Mucosa of stomach (tissue), 1 donor: ENCODE measurements around the gene ASB13.
A peak's percentile ranks its signal among the peaks of the same experiment; 100 is the strongest.

Experiments used
- H3K27me3 ChIP-seq: one replicate; pipeline ENCODE4 v1.7.0; 2013; ENCODE audit warnings: mild to moderate bottlenecking, low read length; ENCODE audit not compliant: control insufficient read depth, insufficient read depth
- H3K36me3 ChIP-seq: one replicate; pipeline ENCODE4 v1.7.0; 2013; ENCODE audit warnings: low read length; ENCODE audit not compliant: control insufficient read depth, insufficient read depth
- H3K4me1 ChIP-seq: one replicate; pipeline ENCODE4 v1.7.0; 2013; ENCODE audit warnings: mild to moderate bottlenecking, low read length; ENCODE audit not compliant: control insufficient read depth, insufficient read depth
- H3K4me3 ChIP-seq: one replicate; pipeline ENCODE4 v1.7.0; 2013; ENCODE audit warnings: low read length
- H3K9ac ChIP-seq: one replicate; pipeline ENCODE4 v1.7.0; 2013; ENCODE audit warnings: mild to moderate bottlenecking, low read length, moderate library complexity
- H3K9me3 ChIP-seq: one replicate; pipeline ENCODE4 v1.7.0; 2013; ENCODE audit warnings: mild to moderate bottlenecking, low read length, moderate library complexity; ENCODE audit not compliant: control insufficient read depth
- donor health status: Pancreatic carcinoma.

Gene ASB13

DNA sequence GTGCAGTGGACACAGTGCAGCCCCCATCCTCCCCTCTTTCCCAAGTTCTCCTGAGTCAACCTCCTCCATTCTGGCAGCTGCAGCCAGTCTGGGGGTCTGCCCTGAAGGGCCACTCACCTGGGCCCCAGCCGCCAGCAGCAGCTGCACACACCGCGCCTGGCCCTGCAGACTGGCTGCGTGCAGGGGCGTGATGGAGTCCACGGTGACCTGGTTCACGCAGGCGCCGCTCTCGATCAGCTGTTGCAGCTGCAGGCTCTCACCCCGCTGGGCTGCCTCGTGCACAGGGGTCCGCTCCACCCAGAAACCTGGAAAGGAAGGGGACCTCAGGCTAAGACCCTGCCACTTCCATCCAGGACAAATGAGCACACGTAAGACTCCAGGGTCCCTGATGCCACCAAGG is 13.6 kb downstream of the ASB13 start:
- H3K27me3 ChIP-seq: no peaks in the 10 kb centered on the region
- no peak overlapping the region for H3K9ac ChIP-seq
- H3K4me1 ChIP-seq: peaks cover 50% of the 10 kb centered on the region
- no peak overlapping the region for H3K4me3 ChIP-seq
- peaks cover 2% of the 10 kb centered on the region for H3K36me3 ChIP-seq
- H3K9me3 ChIP-seq: no peaks in the 10 kb centered on the region

DNA sequence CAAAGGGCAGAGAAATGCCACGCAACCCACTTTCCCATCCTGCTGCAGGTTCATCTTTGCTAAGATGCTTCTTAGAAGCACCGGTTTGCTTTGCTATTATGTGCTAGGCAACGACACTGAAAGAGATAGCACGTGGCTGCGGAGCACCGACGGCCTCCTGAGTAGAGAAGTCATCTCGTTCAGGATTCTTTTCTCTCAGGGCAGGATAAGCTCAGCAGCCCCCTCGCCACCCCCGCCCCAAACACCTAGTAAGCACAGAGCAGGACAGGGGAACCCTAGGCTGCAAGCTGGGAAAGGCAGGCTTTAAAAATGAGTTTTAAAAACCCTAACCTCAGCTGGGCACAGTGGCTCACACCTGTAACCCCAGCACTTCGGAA is 15.0 kb downstream of the ASB13 start:
- H3K9ac ChIP-seq: no peak overlapping the region
- no peaks in the 10 kb centered on the region for H3K27me3 ChIP-seq
- H3K9me3 ChIP-seq: no peaks in the 10 kb centered on the region
- H3K4me1 ChIP-seq: peaks cover 64% of the 10 kb centered on the region
- H3K36me3 ChIP-seq: peaks cover 4% of the 10 kb centered on the region
- no peak overlapping the region for H3K4me3 ChIP-seq

DNA sequence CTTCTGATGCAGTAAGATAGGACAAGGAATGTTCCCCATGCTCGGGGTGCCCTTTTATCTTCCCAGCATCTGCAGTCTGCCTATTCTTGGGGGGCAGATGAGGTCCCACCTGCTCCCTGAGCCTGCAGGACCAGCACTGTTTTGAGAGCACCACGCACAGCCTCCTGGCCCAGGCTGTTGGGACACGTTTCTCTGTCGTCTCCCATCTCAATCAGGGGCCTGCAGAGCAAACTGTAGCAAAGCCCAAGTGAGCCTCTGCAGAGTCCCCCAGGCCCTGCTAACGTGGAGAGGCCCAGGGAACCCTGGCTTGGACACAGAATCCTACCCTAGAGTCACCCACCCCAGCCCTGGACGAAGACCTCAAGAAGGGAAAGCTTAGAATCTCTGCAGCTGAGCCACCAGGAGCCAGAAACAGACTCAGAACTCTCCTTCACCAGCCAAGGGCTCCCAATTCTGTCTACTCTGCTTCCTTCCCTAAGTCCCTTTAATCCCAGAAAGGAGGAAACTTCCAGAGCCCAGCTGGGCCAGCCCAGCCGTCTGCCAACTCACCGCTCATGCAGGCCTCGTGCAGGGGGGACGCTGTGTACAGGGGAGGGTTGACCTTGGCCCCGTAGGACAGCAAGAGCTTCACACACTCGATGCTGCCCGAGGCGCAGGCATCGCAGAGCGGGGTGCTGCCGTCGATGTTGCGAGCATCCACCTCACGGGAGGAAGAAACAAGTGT is 15.6 kb downstream of the ASB13 start:
- no peaks in the 10 kb centered on the region for H3K27me3 ChIP-seq
- H3K36me3 ChIP-seq: peaks cover 4% of the 10 kb centered on the region
- H3K4me1 ChIP-seq: peaks cover 69% of the 10 kb centered on the region
- H3K9ac ChIP-seq: no peak overlapping the region
- H3K9me3 ChIP-seq: no peaks in the 10 kb centered on the region
- no peak overlapping the region for H3K4me3 ChIP-seq

DNA sequence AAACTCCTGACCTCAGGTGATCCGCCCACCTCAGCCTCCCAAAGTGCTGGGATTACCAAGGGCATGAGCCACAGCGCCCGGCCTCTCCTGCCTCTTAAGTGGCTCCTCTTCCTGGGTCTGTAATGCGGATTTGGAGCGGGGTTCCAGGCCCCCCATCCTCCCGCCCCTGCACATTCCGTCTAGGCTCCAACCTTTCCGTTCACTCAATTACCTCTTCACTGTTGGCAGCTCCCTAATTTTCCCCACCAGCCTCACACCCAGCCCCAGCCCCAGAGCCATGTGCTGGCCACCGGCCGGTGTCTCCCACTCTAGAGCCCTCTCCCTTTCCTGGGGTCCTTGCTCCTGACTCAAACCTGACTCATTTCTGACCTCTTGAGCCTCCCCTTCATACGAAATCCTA is 16.6 kb downstream of the ASB13 start:
- H3K4me1 ChIP-seq: peaks cover 67% of the 10 kb centered on the region

DNA sequence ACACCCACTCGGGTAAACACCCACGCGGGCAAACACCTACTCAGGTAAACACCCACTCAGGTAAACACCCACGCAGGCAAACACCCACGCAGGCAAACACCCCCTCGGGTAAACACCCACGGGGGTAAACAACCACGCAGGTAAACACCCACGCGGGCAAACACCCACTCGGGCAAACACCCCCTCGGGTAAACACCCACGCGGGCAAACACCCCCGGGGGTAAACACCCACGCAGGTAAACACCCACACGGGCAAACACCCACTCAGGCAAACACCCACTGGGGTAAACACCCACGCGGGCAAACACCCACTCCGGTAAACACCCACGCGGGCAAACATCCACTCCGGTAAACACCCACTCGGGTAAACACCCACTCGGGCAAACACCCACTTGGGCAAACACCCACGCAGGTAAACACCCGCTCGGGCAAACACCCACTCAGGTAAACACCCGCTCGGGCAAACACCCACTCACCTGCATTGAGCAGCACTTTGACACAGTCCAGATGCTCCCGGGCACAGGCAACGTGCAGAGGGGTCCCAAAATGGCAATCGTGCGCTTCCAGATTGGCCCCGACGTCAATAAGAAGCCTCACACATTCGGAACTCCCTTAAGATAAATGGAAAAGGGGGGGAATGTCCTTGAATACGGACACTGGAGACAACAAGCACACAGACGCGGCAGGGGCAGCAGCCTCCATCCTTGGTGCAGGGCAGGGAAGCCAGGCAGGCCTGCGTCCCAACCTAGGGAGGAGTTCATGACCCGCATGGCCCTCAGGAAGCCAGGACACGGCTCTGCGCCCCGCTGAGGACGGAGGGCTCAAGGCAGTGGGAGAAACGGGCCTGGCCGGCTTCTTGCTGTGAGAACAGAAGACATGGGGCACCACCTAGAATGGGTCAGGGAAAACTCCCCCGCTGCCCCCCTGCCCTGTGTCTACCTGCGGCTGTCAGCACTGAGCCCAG is 17.6 kb downstream of the ASB13 start:
- H3K36me3 ChIP-seq: peaks cover 4% of the 10 kb centered on the region

More for the DNA sequence above, 16.6 kb downstream of the ASB13 start:
- Histone ChIP-seq H3K9ac (no peak overlapping the region), H3K27me3 (no peaks in the 10 kb centered on the region), H3K9me3 (no peaks in the 10 kb centered on the region), H3K36me3 (peaks cover 4% of the 10 kb centered on the region), H3K4me3 (no peak overlapping the region)

DNA sequence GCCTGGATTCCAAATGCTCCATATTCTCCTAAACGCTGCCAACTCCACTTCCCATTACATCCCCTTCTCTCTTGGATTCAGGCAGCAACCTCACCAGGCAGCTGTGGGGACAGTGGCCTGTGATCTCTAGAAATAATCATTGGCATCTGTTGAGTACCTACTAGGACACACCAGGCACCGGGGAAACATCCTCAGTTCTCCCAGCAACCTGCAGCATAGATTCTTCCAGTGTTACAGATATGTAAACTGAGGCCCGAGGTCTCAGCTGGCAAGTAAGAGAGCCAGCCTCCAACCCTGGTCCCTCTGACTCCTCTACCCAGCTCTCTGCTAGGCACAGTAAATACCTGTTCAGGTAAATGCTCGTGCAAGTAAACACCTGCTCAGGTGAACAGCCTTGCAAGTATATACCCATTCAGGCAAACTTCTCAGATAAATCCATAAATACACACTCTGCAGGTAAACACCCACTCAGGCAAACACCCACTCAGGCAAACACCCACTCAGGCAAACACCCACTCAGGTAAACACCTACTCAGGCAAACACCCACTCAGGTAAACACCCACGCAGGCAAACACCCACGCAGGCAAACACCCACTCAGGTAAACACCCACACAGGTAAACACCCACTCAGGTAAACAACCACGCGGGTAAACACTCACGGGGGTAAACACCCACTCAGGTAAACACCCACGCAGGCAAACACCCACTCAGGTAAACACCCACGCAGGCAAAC is 18.7 kb downstream of the ASB13 start:
- H3K9ac ChIP-seq: no peak overlapping the region
- no peaks in the 10 kb centered on the region for H3K9me3 ChIP-seq
- H3K4me1 ChIP-seq: peaks cover 57% of the 10 kb centered on the region
- H3K4me3 ChIP-seq: no peak overlapping the region
- no peaks in the 10 kb centered on the region for H3K27me3 ChIP-seq
- peaks cover 4% of the 10 kb centered on the region for H3K36me3 ChIP-seq

More for the DNA sequence above, 17.6 kb downstream of the ASB13 start:
- Histone ChIP-seq H3K4me1 (peaks cover 63% of the 10 kb centered on the region), H3K27me3 (no peaks in the 10 kb centered on the region), H3K9ac (no peak overlapping the region), H3K4me3 (no peak overlapping the region), H3K9me3 (no peaks in the 10 kb centered on the region)

DNA sequence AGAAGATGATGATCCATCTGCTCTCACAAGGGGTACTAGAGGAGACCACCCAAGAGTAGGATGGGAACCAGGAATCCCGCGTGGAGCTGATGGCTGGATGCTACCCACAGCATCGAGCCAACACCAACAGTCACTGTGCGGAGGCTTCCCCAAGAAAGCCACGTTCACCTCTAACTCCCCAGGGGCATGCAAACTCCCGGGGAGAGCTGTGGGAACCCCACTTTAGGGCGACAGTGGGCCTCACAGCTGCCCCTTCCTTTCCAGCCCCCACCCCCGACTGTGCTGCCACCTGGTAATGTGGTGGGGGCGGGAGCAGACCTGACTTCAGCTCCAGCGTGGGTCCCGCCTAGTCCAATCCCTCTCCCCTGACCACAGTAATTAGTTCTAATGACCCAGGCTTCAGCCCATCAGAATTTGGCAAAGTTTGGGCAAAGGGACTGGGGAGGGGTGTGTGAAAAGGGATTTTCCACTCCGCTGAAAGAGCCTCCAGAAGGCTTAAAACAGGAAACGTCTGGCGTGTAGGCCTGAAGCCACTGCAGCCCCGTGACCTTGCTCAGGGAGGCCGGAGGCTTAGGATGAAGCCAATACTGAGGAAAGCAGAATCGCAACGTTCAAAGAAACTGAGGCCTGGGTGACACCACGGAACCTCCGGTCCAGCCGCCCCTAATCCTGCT is 20.3 kb downstream of the ASB13 start:
- peaks cover 52% of the 10 kb centered on the region for H3K4me1 ChIP-seq
- H3K4me3 ChIP-seq: no peak overlapping the region
- H3K9me3 ChIP-seq: no peaks in the 10 kb centered on the region
- peak overlapping the region; percentile 0 for H3K9ac ChIP-seq
- peaks cover 8% of the 10 kb centered on the region for H3K36me3 ChIP-seq
- H3K27me3 ChIP-seq: no peaks in the 10 kb centered on the region

DNA sequence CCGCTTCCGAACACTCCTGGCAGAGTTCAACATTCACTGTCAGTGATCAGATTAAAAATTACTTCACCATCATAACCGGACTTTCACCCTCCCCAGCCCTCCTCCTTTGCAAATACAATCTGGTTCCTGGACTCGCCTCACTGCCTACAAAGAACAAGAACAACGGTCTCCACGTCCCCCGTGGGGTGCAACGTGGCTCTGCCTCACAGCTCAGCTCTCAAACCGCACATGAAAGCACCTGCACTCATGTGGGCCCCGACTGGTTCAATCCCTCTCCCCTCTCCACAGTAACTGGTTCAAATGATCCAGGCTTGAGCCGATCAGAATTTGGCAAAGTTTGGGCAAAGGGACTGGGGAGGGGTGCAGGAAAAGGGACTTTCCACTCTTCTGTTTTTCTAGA is 21.0 kb downstream of the ASB13 start:
- H3K27me3 ChIP-seq: no peaks in the 10 kb centered on the region
- H3K9ac ChIP-seq: no peak overlapping the region
- H3K36me3 ChIP-seq: peaks cover 8% of the 10 kb centered on the region

DNA sequence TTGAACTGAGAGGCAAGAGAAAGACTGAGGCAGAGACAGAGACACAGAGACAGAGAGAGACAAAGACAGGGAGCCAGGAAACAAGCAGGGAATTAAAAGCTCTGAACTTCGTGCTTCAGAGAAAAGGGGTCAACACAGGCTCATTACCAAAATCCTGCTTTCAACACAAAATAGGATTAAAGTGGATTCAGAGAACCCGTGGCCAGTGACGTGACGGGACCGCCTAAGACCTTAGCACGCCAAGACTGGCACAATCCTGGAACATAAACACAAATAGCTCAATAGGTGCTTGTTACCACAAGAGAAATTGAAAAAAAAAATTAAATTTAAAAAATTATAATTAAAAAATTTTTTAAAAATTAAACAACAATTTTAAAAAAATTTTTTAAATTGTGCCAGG is 21.5 kb downstream of the ASB13 start:
- no peak overlapping the region for H3K4me3 ChIP-seq
- H3K27me3 ChIP-seq: no peaks in the 10 kb centered on the region
- peaks cover 56% of the 10 kb centered on the region for H3K4me1 ChIP-seq
- H3K36me3 ChIP-seq: peaks cover 8% of the 10 kb centered on the region
- no peaks in the 10 kb centered on the region for H3K9me3 ChIP-seq
- peak overlapping the region; percentile 59 for H3K9ac ChIP-seq

More for the DNA sequence above, 21.0 kb downstream of the ASB13 start:
- Histone ChIP-seq H3K4me3 (no peak overlapping the region), H3K9me3 (no peaks in the 10 kb centered on the region), H3K4me1 (peaks cover 54% of the 10 kb centered on the region)

DNA sequence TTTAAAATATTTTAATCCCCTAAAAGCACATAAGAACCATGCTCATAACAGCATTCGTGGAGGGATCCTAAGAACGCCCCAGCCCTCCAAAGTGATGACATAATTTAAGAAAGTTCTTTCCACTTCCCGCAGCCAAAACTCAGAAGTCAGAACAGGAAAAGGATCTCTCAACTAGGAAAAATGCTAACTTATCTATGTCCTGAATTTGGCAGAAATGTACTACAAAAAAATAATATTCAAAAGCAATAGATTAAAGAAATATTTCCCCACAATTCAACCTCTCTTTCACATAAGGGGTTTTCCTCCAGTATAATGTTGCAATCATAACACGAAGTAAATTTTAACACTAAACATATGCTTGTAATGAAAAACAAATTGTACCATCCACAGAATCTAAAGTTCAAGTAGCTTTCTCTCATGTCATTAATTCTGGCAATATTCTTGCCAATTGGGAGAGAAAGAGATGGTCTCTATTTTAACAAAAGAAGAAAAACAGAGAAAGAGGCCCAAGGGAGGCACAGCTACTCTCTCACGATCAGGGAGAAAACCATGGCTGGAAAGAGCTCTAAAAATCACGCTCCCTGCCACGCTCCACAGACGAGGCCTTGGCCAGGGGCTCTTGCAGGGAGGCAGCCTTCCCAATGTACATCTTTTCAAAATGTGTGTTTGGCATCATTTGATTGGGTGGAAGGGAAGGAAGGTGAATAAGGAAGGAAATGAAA is 22.9 kb downstream of the ASB13 start:
- Histone ChIP-seq H3K4me1 (peaks cover 51% of the 10 kb centered on the region), H3K9ac (no peak overlapping the region), H3K36me3 (peaks cover 8% of the 10 kb centered on the region), H3K9me3 (no peaks in the 10 kb centered on the region), H3K27me3 (no peaks in the 10 kb centered on the region), H3K4me3 (no peak overlapping the region)

DNA sequence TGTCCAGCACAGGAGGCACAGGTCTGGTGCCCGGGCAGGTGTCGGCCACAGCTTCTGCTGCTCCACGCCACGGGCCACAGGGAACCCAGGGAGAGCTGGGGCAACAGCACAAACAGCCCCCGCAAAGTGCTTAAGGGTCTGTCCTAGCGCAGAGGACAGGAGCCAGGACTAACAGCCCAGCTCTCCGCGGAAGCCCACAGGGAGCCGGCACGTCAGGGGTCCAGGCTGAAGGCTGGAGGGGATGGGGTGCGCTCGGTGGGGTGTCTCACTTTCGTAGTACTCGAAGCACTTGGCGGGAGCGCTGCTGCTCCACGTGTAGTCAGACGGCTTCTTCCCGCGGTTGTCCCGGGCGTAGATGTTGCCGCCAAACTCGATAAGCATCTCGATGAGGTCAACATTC is 24.9 kb downstream of the ASB13 start:
- H3K4me3 ChIP-seq: no peak overlapping the region
- peaks cover 33% of the 10 kb centered on the region for H3K4me1 ChIP-seq
- peaks cover 3% of the 10 kb centered on the region for H3K36me3 ChIP-seq
- H3K9me3 ChIP-seq: no peaks in the 10 kb centered on the region
- H3K27me3 ChIP-seq: no peaks in the 10 kb centered on the region
- H3K9ac ChIP-seq: no peak overlapping the region
